OCI-LY3 (cell line): Measurements from ENCODE around the gene ERN1.

Experiments
- H2AFZ ChIP-seq: fragments of 200-600, 300-600 bp; shearing (Covaris generic); 2 replicates; pipeline ENCODE4 v1.6.0; 2014; ENCODE audit warnings: antibody characterized with exemption, low read depth, low read length
- H3K27ac ChIP-seq: fragments of 200-600, 300-600 bp; sonication (generic); 2 replicates; pipeline ENCODE4 v1.5.1; 2014; ENCODE audit warnings: mild to moderate bottlenecking, low read length, moderate library complexity, mixed read lengths
- H3K27me3 ChIP-seq: fragments of 200-600, 300-600 bp; sonication (generic); 2 replicates; pipeline ENCODE4 v1.6.1; 2014; ENCODE audit warnings: low read depth, low read length, mixed read lengths
- H3K36me3 ChIP-seq: fragments of 200-600, 300-600 bp; sonication (generic); replicated peaks from 2 replicates; pipeline ENCODE3; 2014; ENCODE audit warnings: low read depth, low read length, mixed read lengths
- H3K4me1 ChIP-seq: fragments of 300-600, 200-600 bp; sonication (generic); 2 replicates; pipeline ENCODE4 v1.6.1; 2014; ENCODE audit warnings: low read length, mixed read lengths
- H3K4me2 ChIP-seq: fragments of 200-600, 300-600 bp; sonication (generic); 2 replicates; pipeline ENCODE4 v1.6.1; 2014; ENCODE audit warnings: low read length, mixed read lengths
- H3K4me3 ChIP-seq: fragments of 300-600, 200-600 bp; sonication (generic); 2 replicates; pipeline ENCODE4 v1.5.1; 2014; ENCODE audit warnings: antibody characterized with exemption, mild to moderate bottlenecking, low read length, moderate library complexity
- H3K79me2 ChIP-seq: fragments of 300-600, 200-600 bp; shearing (Covaris generic); 2 replicates; pipeline ENCODE4 v1.6.1; 2014; ENCODE audit warnings: mild to moderate bottlenecking, low read length, mixed read lengths
- H3K9ac ChIP-seq: fragments of 300-600, 200-600 bp; shearing (Covaris generic); 2 replicates; pipeline ENCODE4 v1.6.0; 2014; ENCODE audit warnings: mild to moderate bottlenecking, low read length, moderate library complexity
- H3K9me3 ChIP-seq: fragments of 200-600, 300-600 bp; shearing (Covaris generic); 2 replicates; pipeline ENCODE4 v1.6.1; 2014; ENCODE audit warnings: low read length, mixed read lengths; ENCODE audit not compliant: insufficient read depth
- H4K20me1 ChIP-seq: fragments of 200-600, 300-600 bp; sonication (generic); 2 replicates; pipeline ENCODE4 v1.6.1; 2016; ENCODE audit warnings: low read length, mixed read lengths; ENCODE audit not compliant: insufficient read depth
- CTCF ChIP-seq: fragments of 200-600, 300-600 bp; sonication (generic); IDR thresholded peaks from 2 replicates; pipeline ENCODE4 v1.5.1; 2014; ENCODE audit warnings: antibody characterized with exemption, low read length, low read depth
- EZH2phosphoT487 ChIP-seq: fragments of 200-600 bp; shearing (Covaris generic); IDR thresholded peaks from 2 replicates; pipeline ENCODE4 v1.6.1; 2018; ENCODE audit warnings: antibody characterized with exemption, mixed run types, low read depth

Gene ERN1

GRCh38 chr17:64164596-64165285 is 34.8 kb upstream of the ERN1 start:
- no peaks in the 10 kb centered on the region for H3K9me3 ChIP-seq
- no peak overlapping the region for H3K9ac ChIP-seq
- TF ChIP-seq CTCF: no peak
- no peak for TF ChIP-seq EZH2phosphoT487
- H3K27me3 ChIP-seq: no peaks in the 10 kb centered on the region
- peaks cover 15% of the 10 kb centered on the region for H3K4me1 ChIP-seq
- no peak overlapping the region for H2AFZ ChIP-seq
- no peak overlapping the region for H3K4me3 ChIP-seq
- no peaks in the 10 kb centered on the region for H4K20me1 ChIP-seq
- no peaks in the 10 kb centered on the region for H3K36me3 ChIP-seq
- no peak overlapping the region for H3K27ac ChIP-seq
- no peaks in the 10 kb centered on the region for H3K79me2 ChIP-seq
- no peak overlapping the region for H3K4me2 ChIP-seq

- Histone ChIP-seq H3K79me2 (no peaks in the 10 kb centered on the region), H3K9ac (no peak overlapping the region), H2AFZ (no peak overlapping the region), H3K4me1 (peaks cover 19% of the 10 kb centered on the region), H3K4me2 (no peak overlapping the region), H3K27me3 (no peaks in the 10 kb centered on the region), H3K4me3 (no peak overlapping the region), H3K27ac (no peak overlapping the region), H3K36me3 (no peaks in the 10 kb centered on the region), H3K9me3 (no peaks in the 10 kb centered on the region), H4K20me1 (no peaks in the 10 kb centered on the region)
- TF ChIP-seq EZH2phosphoT487 (no peak), CTCF (no peak)
These were observed 33.5 kb upstream of the ERN1 start for GRCh38 chr17:64163468-64163867.

- no peak for TF ChIP-seq EZH2phosphoT487
- TF ChIP-seq CTCF: no peak
- Histone ChIP-seq H3K36me3 (no peaks in the 10 kb centered on the region), H3K27ac (no peak overlapping the region)
These were observed 32.6 kb upstream of the ERN1 start for GRCh38 chr17:64162554-64162953.

GRCh38 chr17:64161380-64162176 is 31.6 kb upstream of the ERN1 start:
- no peak overlapping the region for H3K27ac ChIP-seq

More at GRCh38 chr17:64162554-64162953, 32.6 kb upstream of the ERN1 start:
- H3K9me3 ChIP-seq: no peaks in the 10 kb centered on the region
- no peaks in the 10 kb centered on the region for H3K79me2 ChIP-seq
- no peak overlapping the region for H3K4me2 ChIP-seq
- H4K20me1 ChIP-seq: no peaks in the 10 kb centered on the region
- no peak overlapping the region for H3K4me3 ChIP-seq
- H2AFZ ChIP-seq: no peak overlapping the region
- H3K9ac ChIP-seq: no peak overlapping the region
- no peaks in the 10 kb centered on the region for H3K27me3 ChIP-seq
- peaks cover 15% of the 10 kb centered on the region for H3K4me1 ChIP-seq

More at GRCh38 chr17:64161380-64162176, 31.6 kb upstream of the ERN1 start:
- H3K4me2 ChIP-seq: no peak overlapping the region
- no peaks in the 10 kb centered on the region for H3K9me3 ChIP-seq
- no peak for TF ChIP-seq EZH2phosphoT487
- TF ChIP-seq CTCF: no peak
- H2AFZ ChIP-seq: no peak overlapping the region
- no peak overlapping the region for H3K9ac ChIP-seq
- no peaks in the 10 kb centered on the region for H4K20me1 ChIP-seq
- no peaks in the 10 kb centered on the region for H3K27me3 ChIP-seq
- no peaks in the 10 kb centered on the region for H3K36me3 ChIP-seq
- H3K4me1 ChIP-seq: peaks cover 10% of the 10 kb centered on the region; the same call in 1 of the 2 replicates
- H3K79me2 ChIP-seq: no peaks in the 10 kb centered on the region
- H3K4me3 ChIP-seq: no peak overlapping the region
